GM12801 (cell line): ENCODE data around the gene MMEL1.

Experiments
- TF ChIP-seq, protein P1 (sequence below): IDR thresholded peaks from one replicate; pipeline ENCODE4 v1.5.1; 2011; ENCODE audit warnings: control low read depth; ENCODE audit not compliant: insufficient read length; ENCODE audit errors: extremely low read depth

MMEL1 gene

DNA sequence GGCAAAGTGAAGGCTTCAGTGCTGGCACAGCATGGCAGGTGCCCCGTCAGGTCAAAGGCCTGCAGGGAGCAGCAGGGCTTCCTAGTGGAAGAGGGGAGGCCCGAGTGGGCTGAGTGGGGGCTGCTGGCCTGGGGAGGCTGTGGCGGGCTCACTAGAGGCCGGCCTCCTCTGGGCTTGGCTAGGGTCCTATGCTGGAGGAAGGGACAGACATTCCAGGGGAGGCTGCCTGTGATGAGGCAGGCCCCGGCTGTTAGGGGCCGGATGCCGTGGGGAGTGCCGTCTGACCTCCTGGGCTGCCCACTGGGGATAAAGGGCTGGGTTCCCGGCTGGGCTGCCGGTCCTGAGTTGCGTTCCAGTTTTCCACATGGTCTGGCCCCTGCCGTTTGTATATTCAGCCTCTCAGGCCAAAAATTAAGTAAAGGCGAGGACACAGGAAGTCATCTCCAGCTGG, 25.1 kb downstream of the MMEL1 start:
- TF ChIP-seq, protein P1, sequence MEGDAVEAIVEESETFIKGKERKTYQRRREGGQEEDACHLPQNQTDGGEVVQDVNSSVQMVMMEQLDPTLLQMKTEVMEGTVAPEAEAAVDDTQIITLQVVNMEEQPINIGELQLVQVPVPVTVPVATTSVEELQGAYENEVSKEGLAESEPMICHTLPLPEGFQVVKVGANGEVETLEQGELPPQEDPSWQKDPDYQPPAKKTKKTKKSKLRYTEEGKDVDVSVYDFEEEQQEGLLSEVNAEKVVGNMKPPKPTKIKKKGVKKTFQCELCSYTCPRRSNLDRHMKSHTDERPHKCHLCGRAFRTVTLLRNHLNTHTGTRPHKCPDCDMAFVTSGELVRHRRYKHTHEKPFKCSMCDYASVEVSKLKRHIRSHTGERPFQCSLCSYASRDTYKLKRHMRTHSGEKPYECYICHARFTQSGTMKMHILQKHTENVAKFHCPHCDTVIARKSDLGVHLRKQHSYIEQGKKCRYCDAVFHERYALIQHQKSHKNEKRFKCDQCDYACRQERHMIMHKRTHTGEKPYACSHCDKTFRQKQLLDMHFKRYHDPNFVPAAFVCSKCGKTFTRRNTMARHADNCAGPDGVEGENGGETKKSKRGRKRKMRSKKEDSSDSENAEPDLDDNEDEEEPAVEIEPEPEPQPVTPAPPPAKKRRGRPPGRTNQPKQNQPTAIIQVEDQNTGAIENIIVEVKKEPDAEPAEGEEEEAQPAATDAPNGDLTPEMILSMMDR, result no peak

DNA sequence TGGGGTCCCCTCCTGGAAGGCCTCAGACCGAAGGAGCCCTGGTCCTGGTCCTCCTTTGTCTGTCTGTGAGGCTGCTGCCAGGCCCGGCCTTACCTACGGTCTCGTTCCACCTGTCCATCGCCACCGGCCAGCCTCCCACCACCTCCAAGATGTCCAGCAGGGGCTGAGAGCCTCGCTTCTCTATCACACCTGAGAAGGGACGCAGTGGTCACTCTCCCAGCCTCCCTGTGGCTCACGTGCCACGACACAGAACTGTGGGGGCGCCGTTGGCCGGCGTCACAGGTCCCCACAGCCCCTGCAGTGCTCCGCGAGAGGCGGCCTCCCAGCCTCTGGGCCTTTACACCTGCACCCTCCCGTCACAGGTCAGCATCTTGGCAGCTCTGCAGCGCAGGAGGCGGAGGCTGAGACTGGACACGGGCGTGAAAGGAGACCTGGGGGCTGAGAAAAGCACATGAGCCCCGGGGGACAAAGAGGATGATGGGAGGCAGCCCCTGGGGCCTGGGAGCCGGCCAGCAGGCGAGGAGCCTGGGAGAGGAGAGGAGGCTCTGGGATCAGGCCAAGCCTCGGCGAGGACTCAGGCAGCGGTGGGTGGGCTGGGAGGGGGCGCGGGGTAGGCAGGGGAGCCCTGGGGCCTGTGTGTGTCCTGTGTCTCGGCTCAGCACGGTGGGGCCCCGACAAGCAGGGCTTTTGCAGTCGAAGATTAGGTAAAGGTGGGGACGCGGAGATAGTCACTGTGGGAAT, 25.8 kb downstream of the MMEL1 start:
- TF ChIP-seq, protein P1, result no peak

DNA sequence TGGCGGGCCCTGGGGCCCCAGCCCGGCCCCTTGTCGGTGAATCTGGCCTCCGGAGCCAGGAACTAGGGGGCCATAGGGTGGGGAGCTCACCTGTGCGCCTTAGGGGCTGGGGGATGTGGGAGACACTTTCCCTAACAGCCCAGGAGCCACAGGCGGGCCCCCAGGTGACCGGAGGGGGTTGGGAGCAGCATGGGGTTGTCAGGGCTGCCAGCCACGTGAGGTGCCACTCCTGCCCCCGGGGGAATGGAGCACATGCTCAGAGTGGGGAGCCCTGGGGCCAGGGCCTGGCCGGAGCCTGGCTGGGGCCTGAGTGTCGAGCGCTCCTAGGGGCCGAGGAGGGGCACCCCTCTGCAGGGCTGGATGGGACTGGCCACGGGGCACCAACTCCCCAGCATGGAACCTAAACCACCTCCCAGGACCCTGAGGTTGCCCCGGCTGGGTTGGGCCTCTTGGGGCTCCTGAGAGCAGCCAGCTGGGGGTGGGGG, 26.4 kb downstream of the MMEL1 start:
- TF ChIP-seq, protein P1, result no peak

DNA sequence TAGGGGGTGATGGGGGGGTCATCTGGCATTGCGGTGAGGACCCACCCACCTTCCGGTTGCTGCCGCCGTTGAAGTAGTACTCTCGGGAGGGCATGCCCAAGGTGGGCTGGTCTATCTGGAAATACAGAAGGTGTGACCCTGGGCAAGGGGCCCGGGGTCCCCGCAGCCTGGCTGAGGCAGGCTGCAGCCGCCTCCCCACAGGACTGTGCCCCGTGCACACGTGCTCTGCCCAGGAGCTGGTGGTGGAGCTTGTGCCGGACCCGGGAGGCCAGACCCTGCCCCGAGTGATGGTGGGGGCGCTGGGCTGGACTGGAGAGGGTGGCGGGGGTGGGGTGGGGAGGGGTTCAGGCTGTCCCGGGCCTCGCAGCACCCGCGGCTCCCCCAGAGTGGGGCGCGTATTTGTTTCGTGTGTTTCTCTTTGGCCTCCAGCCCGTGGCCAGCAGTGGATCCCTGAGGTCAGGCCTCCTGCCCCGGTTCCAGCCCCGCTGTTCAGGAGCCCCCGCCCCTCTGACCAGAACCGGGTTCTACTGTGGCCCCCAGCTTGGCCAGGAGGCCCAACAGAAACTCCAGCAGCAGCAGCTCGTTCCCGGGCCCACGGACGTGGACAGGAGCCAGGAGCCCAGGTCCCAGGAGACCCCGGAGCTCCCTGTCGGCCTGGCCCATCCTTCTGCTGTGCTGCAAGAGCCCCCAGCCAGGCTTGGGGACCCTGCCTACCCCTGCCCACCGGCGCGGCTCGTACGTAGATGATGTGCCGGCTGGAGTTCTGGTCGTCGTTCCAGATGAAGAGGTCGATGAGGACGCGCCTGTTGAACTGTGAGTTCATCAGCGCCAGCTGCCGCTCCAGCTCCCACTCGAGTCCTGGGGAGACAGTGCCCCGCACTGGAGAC, 27.1 kb downstream of the MMEL1 start:
- TF ChIP-seq, protein P1, result no peak

DNA sequence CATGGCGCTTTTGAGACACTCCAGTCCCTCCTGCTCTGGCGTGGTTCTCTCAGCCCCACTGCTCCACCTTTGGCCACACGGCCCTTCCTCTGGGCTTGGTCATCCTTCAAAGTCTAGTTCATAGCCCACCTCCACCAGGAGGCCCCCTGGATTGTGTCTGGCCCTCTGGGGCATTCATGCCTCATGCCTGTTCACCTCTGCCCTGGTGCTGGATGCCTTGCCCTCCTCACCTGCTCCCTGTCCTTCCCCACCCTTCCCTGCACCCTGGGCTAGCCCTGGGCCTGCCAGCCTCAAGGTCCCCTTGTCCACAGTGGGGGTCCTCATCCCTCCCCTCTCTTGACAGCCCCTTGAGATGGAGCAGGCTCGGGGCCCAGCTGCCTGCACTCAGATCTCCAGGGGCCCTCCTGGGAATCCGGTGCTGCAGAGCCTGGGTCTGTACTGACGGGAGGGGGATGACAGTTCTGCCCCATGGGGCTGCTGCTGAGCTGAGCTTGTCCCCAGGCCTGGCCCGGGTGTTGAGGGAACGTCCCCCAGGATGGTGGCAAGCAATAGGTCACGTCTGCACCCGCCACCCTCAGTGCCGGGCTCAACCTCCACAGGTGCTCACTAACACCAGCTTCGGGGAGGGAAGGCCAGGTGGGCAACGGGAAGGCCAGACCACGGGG, 27.8 kb downstream of the MMEL1 start:
- TF ChIP-seq, protein P1, result no peak

DNA sequence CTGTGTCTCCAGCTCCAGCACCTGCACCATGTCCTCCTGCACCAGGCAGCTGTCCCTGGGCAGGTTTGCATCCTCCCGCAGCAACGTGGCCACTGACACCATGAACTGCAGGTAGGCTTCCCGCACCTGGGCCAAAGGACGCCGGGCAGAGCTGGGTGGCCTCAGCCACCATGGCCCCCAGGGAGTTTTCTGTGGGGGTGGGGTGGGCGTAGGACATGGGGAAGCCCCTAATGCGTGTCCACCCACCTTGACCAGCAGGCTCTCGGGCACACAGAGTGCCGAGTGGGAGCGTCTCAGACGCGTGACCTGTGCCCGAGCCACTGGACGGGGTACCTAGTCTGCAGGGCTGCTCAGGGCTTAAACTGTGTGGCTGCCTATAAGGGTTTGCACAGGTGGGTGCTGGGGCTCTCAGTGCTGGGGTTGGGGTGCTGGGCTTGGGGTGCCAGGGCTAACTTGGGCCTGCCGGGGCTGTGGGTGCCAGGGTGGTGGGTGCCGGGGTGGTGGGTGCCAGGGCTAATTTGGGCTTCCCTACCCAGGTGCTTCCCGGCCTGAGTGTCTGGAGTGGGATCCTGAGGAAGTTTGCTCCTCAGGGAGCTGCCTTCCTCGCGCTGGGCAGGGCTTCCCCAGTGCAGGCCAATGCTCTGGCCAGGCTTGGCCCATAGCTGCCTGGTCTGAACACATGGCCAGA, 28.5 kb downstream of the MMEL1 start:
- TF ChIP-seq, protein P1, result no peak
